Liver (tissue), 3 donors: ENCODE data around the gene SLX9.

Experiments used
- ATF3 ChIP-seq: IDR thresholded peaks from 2 replicates; pipeline ENCODE4 v1.6.1; 2016; ENCODE audit warnings: antibody characterized with exemption
- GABPA ChIP-seq, 2 donors: IDR thresholded peaks in 1 of 2; conservative IDR thresholded peaks in 1 of 2; 2 replicates each; pipeline ENCODE4 v1.6.1; 2016; ENCODE audit warnings: antibody characterized with exemption in 2 of 2, mild to moderate bottlenecking in 1 of 2, moderate library complexity in 1 of 2
- RAD21 ChIP-seq, 2 donors: IDR thresholded peaks; 2 replicates each; pipeline ENCODE4 v1.6.1; 2016; ENCODE audit warnings: antibody characterized with exemption in 2 of 2, mild to moderate bottlenecking in 2 of 2
- YY1 ChIP-seq: IDR thresholded peaks from 2 replicates; pipeline ENCODE4 v1.6.1; 2016; ENCODE audit warnings: antibody characterized with exemption, mild to moderate bottlenecking
- ZBTB33 ChIP-seq: IDR thresholded peaks from 2 replicates; pipeline ENCODE4 v1.6.1; 2016; ENCODE audit warnings: antibody characterized with exemption
- TF ChIP-seq, protein P1 (sequence below): fragments of 150-350 bp; IDR thresholded peaks from 2 replicates; pipeline ENCODE4 v1.5.1; 2017; ENCODE audit warnings: improper control_type of control experiment, low read depth, low read length; ENCODE audit not compliant: missing input control
- TF ChIP-seq, protein P2 (sequence below): IDR thresholded peaks from 2 replicates; pipeline ENCODE4 v1.6.1; 2016; ENCODE audit warnings: antibody characterized with exemption
- TF ChIP-seq, protein P3 (sequence below): IDR thresholded peaks from 2 replicates; pipeline ENCODE4 v1.6.1; 2016; ENCODE audit warnings: antibody characterized with exemption, mild to moderate bottlenecking
- donor health status: healthy.
- donor health status: healthy.

- TF ChIP-seq ATF3 (no peak), RAD21 (IDR thresholded peaks at IDR 0.05) (no peak), GABPA (IDR thresholded peaks at IDR 0.05 in 1 of 2, conservative IDR thresholded peaks at IDR 0.05 in 1 of 2) (no peak), ZBTB33 (no peak), YY1 (no peak)
- TF ChIP-seq, protein P1, sequence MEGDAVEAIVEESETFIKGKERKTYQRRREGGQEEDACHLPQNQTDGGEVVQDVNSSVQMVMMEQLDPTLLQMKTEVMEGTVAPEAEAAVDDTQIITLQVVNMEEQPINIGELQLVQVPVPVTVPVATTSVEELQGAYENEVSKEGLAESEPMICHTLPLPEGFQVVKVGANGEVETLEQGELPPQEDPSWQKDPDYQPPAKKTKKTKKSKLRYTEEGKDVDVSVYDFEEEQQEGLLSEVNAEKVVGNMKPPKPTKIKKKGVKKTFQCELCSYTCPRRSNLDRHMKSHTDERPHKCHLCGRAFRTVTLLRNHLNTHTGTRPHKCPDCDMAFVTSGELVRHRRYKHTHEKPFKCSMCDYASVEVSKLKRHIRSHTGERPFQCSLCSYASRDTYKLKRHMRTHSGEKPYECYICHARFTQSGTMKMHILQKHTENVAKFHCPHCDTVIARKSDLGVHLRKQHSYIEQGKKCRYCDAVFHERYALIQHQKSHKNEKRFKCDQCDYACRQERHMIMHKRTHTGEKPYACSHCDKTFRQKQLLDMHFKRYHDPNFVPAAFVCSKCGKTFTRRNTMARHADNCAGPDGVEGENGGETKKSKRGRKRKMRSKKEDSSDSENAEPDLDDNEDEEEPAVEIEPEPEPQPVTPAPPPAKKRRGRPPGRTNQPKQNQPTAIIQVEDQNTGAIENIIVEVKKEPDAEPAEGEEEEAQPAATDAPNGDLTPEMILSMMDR = no peak
- TF ChIP-seq, protein P2, sequence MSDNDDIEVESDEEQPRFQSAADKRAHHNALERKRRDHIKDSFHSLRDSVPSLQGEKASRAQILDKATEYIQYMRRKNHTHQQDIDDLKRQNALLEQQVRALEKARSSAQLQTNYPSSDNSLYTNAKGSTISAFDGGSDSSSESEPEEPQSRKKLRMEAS = no peak
- TF ChIP-seq, protein P3, sequence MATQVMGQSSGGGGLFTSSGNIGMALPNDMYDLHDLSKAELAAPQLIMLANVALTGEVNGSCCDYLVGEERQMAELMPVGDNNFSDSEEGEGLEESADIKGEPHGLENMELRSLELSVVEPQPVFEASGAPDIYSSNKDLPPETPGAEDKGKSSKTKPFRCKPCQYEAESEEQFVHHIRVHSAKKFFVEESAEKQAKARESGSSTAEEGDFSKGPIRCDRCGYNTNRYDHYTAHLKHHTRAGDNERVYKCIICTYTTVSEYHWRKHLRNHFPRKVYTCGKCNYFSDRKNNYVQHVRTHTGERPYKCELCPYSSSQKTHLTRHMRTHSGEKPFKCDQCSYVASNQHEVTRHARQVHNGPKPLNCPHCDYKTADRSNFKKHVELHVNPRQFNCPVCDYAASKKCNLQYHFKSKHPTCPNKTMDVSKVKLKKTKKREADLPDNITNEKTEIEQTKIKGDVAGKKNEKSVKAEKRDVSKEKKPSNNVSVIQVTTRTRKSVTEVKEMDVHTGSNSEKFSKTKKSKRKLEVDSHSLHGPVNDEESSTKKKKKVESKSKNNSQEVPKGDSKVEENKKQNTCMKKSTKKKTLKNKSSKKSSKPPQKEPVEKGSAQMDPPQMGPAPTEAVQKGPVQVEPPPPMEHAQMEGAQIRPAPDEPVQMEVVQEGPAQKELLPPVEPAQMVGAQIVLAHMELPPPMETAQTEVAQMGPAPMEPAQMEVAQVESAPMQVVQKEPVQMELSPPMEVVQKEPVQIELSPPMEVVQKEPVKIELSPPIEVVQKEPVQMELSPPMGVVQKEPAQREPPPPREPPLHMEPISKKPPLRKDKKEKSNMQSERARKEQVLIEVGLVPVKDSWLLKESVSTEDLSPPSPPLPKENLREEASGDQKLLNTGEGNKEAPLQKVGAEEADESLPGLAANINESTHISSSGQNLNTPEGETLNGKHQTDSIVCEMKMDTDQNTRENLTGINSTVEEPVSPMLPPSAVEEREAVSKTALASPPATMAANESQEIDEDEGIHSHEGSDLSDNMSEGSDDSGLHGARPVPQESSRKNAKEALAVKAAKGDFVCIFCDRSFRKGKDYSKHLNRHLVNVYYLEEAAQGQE = no peak
Observed at GRCh38 chr21:44907225-44907965, 32.4 kb upstream of the SLX9 start.
